GM18505 (cell line): ENCODE data around the gene TEDC1.

Experiments
- ATAC-seq: cut with Tn5 transposase; IDR thresholded peaks from one replicate; pipeline ENCODE4 v1.9.1; 2021; ENCODE audit not compliant: unreplicated experiment
- POLR2A ChIP-seq: IDR thresholded peaks from 4 replicates; pipeline ENCODE4 v1.6.1; 2011; ENCODE audit warnings: borderline replicate concordance; ENCODE audit not compliant: insufficient read depth, insufficient read length; ENCODE audit errors: extremely low read depth

The TEDC1 gene

GRCh38 chr14:105465209-105466031, 25.6 kb upstream of the TEDC1 start:
- ATAC-seq: no peak
- TF ChIP-seq POLR2A: no peak

GRCh38 chr14:105466531-105467248, 24.4 kb upstream of the TEDC1 start:
- TF ChIP-seq POLR2A: no peak
- no peak for ATAC-seq

- ATAC-seq: no peak
- no peak for TF ChIP-seq POLR2A
Observed at GRCh38 chr14:105467249-105467941, 23.7 kb upstream of the TEDC1 start.

- no peak for TF ChIP-seq POLR2A
Observed at GRCh38 chr14:105467942-105468471, 23.0 kb upstream of the TEDC1 start.

GRCh38 chr14:105468621-105469241, 22.3 kb upstream of the TEDC1 start:
- TF ChIP-seq POLR2A: no peak
- ATAC-seq: no peak

More at GRCh38 chr14:105467942-105468471, 23.0 kb upstream of the TEDC1 start:
- no peak for ATAC-seq

- TF ChIP-seq POLR2A: no peak
Observed at GRCh38 chr14:105469456-105470349, 21.3 kb upstream of the TEDC1 start.

GRCh38 chr14:105470350-105471296, 20.4 kb upstream of the TEDC1 start:
- no peak for TF ChIP-seq POLR2A
- ATAC-seq: no peak

More at GRCh38 chr14:105469456-105470349, 21.3 kb upstream of the TEDC1 start:
- ATAC-seq: no peak

- TF ChIP-seq POLR2A: no peak
- ATAC-seq: no peak
Observed at GRCh38 chr14:105471297-105471821, 19.7 kb upstream of the TEDC1 start.

- no peak for ATAC-seq
Observed at GRCh38 chr14:105471823-105472485, 19.1 kb upstream of the TEDC1 start.

GRCh38 chr14:105472486-105472991, 18.5 kb upstream of the TEDC1 start:
- TF ChIP-seq POLR2A: no peak
- ATAC-seq: no peak

More at GRCh38 chr14:105471823-105472485, 19.1 kb upstream of the TEDC1 start:
- TF ChIP-seq POLR2A: no peak
